Measurements from ENCODE around the gene RRAS2. TPM values are rescaled to one million over a fixed set of nuclear protein-coding genes. Genes with fewer than 3 reads are reported as not detected.
"Not testable (repeated sequence)": the region's sequence is repeated elsewhere in the genome, so short reads cannot be mapped to it uniquely, and the experiment has no call there.

RRAS2 gene
- total RNA-seq, 2 donors from 2014 or later, result 75.1 to 99.7 TPM

DNA sequence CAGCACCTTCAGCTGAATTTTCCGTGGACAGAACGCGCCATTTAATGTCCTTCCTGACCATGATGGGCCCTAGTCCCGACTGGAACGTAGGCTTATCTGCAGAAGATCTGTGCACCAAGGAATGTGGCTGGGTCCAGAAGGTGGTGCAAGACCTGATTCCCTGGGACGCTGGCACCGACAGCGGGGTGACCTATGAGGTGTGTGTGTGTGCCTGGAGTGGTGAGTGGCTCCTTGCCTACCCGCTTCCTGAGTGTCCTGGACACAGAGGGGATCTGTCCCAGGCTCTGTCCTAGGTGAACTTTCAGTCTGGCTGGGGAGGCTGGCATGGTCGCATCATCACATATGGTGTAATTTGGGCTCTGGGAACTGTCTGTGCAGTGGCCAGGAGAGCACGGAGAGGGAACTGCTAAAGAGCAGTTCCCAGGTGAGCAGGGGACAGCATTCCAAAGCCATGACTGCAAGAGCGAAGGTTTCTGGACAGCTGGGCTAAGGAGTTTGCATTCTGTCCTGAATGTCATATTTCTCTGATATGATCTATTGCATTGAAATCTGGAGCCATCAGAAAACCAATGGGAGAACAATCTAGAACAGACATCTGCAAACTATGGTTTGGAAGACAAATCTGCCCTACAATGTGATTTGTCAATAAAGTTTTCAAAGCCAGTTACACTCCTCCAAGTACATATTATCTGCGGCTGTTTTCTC is 104.3 kb downstream of the RRAS2 start:
- H3K27me3 Mint-ChIP-seq (ENCODE audit: insufficient read depth), result peaks cover 54% of the 10 kb centered on the region
- no peaks in the 10 kb centered on the region for H3K9me3 ChIP-seq (ENCODE audit: control insufficient read depth, low read length)
- 96% methylated on average over 9 to 13 of the region's 13 CpGs for WGBS, 2 experiments (ENCODE audit: insufficient coverage in 1 of 2, insufficient read length in 1 of 2)
- H3K27ac Mint-ChIP-seq, result peak overlapping the region; percentile 26
- H3K27me3 ChIP-seq (ENCODE audit: control insufficient read depth, insufficient read depth, low read length, poor library complexity, severe bottlenecking), result peaks cover 78% of the 10 kb centered on the region
- H3K4me3 ChIP-seq (ENCODE audit: low read length), result no peak overlapping the region
- H3K9ac ChIP-seq (ENCODE audit: extremely low read depth, low read length, poor library complexity, severe bottlenecking), result no peak overlapping the region
- no peaks in the 10 kb centered on the region for H3K36me3 ChIP-seq (ENCODE audit: control insufficient read depth, insufficient read depth, low read length)
- peak; percentile 45 for DNase-seq
- H3K27ac ChIP-seq (ENCODE audit: low read depth, low read length), result no peak overlapping the region
- H3K9me3 Mint-ChIP-seq, result no peaks in the 10 kb centered on the region
- no peaks in the 10 kb centered on the region for H3K36me3 Mint-ChIP-seq (ENCODE audit: low read depth)
- no peak overlapping the region for H3K4me3 Mint-ChIP-seq
- no peaks in the 10 kb centered on the region for H3K4me1 ChIP-seq (ENCODE audit: control insufficient read depth, insufficient read depth, low read length)
- TF ChIP-seq, protein P1, sequence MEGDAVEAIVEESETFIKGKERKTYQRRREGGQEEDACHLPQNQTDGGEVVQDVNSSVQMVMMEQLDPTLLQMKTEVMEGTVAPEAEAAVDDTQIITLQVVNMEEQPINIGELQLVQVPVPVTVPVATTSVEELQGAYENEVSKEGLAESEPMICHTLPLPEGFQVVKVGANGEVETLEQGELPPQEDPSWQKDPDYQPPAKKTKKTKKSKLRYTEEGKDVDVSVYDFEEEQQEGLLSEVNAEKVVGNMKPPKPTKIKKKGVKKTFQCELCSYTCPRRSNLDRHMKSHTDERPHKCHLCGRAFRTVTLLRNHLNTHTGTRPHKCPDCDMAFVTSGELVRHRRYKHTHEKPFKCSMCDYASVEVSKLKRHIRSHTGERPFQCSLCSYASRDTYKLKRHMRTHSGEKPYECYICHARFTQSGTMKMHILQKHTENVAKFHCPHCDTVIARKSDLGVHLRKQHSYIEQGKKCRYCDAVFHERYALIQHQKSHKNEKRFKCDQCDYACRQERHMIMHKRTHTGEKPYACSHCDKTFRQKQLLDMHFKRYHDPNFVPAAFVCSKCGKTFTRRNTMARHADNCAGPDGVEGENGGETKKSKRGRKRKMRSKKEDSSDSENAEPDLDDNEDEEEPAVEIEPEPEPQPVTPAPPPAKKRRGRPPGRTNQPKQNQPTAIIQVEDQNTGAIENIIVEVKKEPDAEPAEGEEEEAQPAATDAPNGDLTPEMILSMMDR (conservative IDR thresholded peaks at IDR 0.05), result no peak
- peaks cover 7% of the 10 kb centered on the region for H3K4me1 Mint-ChIP-seq

DNA sequence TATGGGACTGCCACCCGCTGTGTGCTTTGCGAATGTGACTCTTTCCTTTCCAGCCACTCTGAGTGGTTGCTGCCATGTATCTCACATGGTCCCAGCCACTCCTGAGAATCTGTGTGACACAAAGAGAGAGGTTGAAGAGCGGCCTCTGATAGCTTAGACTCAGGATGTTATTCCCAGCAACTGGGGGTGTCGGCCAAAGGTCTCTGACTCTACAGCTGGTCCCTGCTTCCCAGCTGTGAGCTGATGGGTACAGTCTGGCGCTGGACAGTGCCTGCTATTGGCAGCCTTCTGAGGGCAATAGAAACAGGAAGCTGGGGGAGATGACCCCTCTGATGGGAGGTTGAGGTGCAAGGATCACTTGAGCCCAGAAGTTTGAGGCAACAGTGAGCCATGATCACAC is 105.1 kb downstream of the RRAS2 start:
- no peak overlapping the region for H3K4me3 ChIP-seq (ENCODE audit: low read length)
- H3K27ac Mint-ChIP-seq, result no peak overlapping the region
- 93 to 94% methylated on average over 4 to 5 of the region's 5 CpGs for WGBS, 2 experiments (ENCODE audit: insufficient coverage in 1 of 2, insufficient read length in 1 of 2)

DNA sequence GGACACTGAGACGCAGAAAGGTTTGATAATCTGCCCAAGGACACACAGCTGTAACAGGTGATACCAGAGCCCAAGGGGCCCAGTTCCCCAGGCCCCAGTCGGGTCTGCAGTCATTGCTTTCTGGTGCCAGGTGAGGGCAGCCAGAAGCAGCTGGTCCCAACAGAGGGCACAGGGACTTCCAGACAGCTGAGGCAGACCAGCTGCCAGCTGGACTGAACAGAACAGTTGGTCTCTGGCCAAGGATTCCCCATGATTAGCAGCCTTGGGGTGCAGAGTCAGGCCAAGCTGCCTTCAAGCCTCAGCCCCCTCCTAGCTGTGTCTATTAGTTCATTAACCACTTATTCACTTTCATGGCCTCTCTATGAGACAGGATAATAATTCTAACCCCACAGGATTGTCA is 105.6 kb downstream of the RRAS2 start:
- Histone ChIP-seq H3K27me3 (ENCODE audit: control insufficient read depth, insufficient read depth, low read length, poor library complexity, severe bottlenecking) (peaks cover 66% of the 10 kb centered on the region), H3K9me3 (ENCODE audit: control insufficient read depth, low read length) (no peaks in the 10 kb centered on the region), H3K4me1 (ENCODE audit: control insufficient read depth, insufficient read depth, low read length) (peaks cover 5% of the 10 kb centered on the region), H3K4me3 (ENCODE audit: low read length) (no peak overlapping the region), H3K27ac (ENCODE audit: low read depth, low read length) (no peak overlapping the region), H3K36me3 (ENCODE audit: control insufficient read depth, insufficient read depth, low read length) (no peaks in the 10 kb centered on the region), H3K9ac (ENCODE audit: extremely low read depth, low read length, poor library complexity, severe bottlenecking) (no peak overlapping the region)
- no peak for DNase-seq
- Mint-ChIP-seq H3K4me3 (no peak overlapping the region), H3K9me3 (no peaks in the 10 kb centered on the region), H3K27ac (no peak overlapping the region), H3K27me3 (ENCODE audit: insufficient read depth) (peaks cover 46% of the 10 kb centered on the region), H3K36me3 (ENCODE audit: low read depth) (no peaks in the 10 kb centered on the region), H3K4me1 (peaks cover 15% of the 10 kb centered on the region)
- WGBS, 2 experiments (ENCODE audit: insufficient coverage in 1 of 2, insufficient read length in 1 of 2), result 83 to 91% methylated on average over 1 to 2 of the region's 2 CpGs
- TF ChIP-seq, protein P1 (conservative IDR thresholded peaks at IDR 0.05), result no peak

More for the DNA sequence above, 105.1 kb downstream of the RRAS2 start:
- no peaks in the 10 kb centered on the region for H3K36me3 ChIP-seq (ENCODE audit: control insufficient read depth, insufficient read depth, low read length)
- H3K27me3 ChIP-seq (ENCODE audit: control insufficient read depth, insufficient read depth, low read length, poor library complexity, severe bottlenecking), result peaks cover 70% of the 10 kb centered on the region
- no peaks in the 10 kb centered on the region for H3K9me3 ChIP-seq (ENCODE audit: control insufficient read depth, low read length)
- H3K4me1 ChIP-seq (ENCODE audit: control insufficient read depth, insufficient read depth, low read length), result peaks cover under 1% of the 10 kb centered on the region
- Mint-ChIP-seq H3K4me1 (peaks cover 11% of the 10 kb centered on the region), H3K36me3 (ENCODE audit: low read depth) (no peaks in the 10 kb centered on the region), H3K9me3 (no peaks in the 10 kb centered on the region), H3K27me3 (ENCODE audit: insufficient read depth) (peaks cover 46% of the 10 kb centered on the region), H3K4me3 (no peak overlapping the region)
- peak; percentile 37 for DNase-seq
- H3K9ac ChIP-seq (ENCODE audit: extremely low read depth, low read length, poor library complexity, severe bottlenecking), result no peak overlapping the region
- no peak overlapping the region for H3K27ac ChIP-seq (ENCODE audit: low read depth, low read length)
- TF ChIP-seq, protein P1 (conservative IDR thresholded peaks at IDR 0.05), result no peak

DNA sequence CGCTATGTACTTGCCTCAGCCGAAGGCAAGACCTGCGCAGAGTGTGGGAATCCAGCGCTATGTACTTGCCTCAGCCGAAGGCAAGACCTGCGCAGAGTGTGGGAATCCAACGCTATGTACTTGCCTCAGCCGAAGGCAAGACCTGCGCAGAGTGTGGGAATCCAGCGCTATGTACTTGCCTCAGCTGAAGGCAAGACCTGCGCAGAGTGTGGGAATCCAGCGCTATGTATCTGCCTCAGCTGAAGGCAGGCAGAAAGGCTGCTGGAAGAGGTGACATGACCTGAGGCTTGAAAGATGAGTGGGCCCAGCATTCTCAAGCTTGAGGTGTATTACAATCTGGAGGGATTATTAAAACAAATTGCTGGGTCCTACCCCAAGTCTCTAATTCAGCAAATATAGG is 106.5 kb downstream of the RRAS2 start:
- not testable (repeated sequence) for H3K36me3 Mint-ChIP-seq (ENCODE audit: low read depth); H3K36me3 ChIP-seq (ENCODE audit: control insufficient read depth, insufficient read depth, low read length); H3K9ac ChIP-seq (ENCODE audit: extremely low read depth, low read length, poor library complexity, severe bottlenecking); H3K27ac Mint-ChIP-seq; H3K4me3 Mint-ChIP-seq; H3K4me1 Mint-ChIP-seq; DNase-seq; H3K4me1 ChIP-seq (ENCODE audit: control insufficient read depth, insufficient read depth, low read length); H3K4me3 ChIP-seq (ENCODE audit: low read length); H3K9me3 ChIP-seq (ENCODE audit: control insufficient read depth, low read length); H3K9me3 Mint-ChIP-seq; H3K27ac ChIP-seq (ENCODE audit: low read depth, low read length)
- H3K27me3 Mint-ChIP-seq (ENCODE audit: insufficient read depth), result peaks cover 46% of the 10 kb centered on the region
- WGBS, 2 experiments (ENCODE audit: insufficient coverage in 1 of 2, insufficient read length in 1 of 2), result 92 to 96% methylated on average over 2 to 10 of the region's 12 CpGs
- H3K27me3 ChIP-seq (ENCODE audit: control insufficient read depth, insufficient read depth, low read length, poor library complexity, severe bottlenecking), result peaks cover 65% of the 10 kb centered on the region
